ENCODE results near the gene RAPGEF2. TPM values are rescaled to one million over a fixed set of nuclear protein-coding genes. Genes with fewer than 3 reads are reported as not detected.

RAPGEF2 gene
- total and polyA plus RNA-seq, 9 of the 15 experiments (the other 6 are each of a cell fraction or from before 2014, with no cell fraction given) = 3.1 to 32.6 (median 23.1) TPM

GRCh38 chr4:159102622-159103383 lies at the start of gene RAPGEF2 (continued):
- no peak for TF ChIP-seq ELF4 (CRISPR knock-in tag; IDR thresholded peaks at IDR 0.05)
- peak; percentile 70 to 74 for TF ChIP-seq NRF1 (conservative IDR thresholded peaks at IDR 0.05 in 1 of 2, IDR thresholded peaks at IDR 0.05 in 1 of 2)
- peak; percentile 74; the same call in 1 of the 2 replicates for TF ChIP-seq SUPT5H (IDR thresholded peaks at IDR 0.05)
- no peak for TF ChIP-seq CREB5 (CRISPR knock-in tag; IDR thresholded peaks at IDR 0.05)
- TF ChIP-seq ZNF146 (CRISPR knock-in tag; IDR thresholded peaks at IDR 0.05; ENCODE audit: unreplicated experiment) = no peak
- no peak for TF ChIP-seq HEY1 (CRISPR knock-in tag; IDR thresholded peaks at IDR 0.05; ENCODE audit: borderline replicate concordance)
- no peak for TF ChIP-seq ASH1L (IDR thresholded peaks at IDR 0.05; ENCODE audit: borderline replicate concordance, low read depth, partially characterized antibody)
- TF ChIP-seq ZNF280B (CRISPR knock-in tag; IDR thresholded peaks at IDR 0.05) = no peak
- no peak for TF ChIP-seq HMGXB4 (CRISPR knock-in tag; IDR thresholded peaks at IDR 0.05)
- no peak for TF ChIP-seq BMI1 (IDR thresholded peaks at IDR 0.05; ENCODE audit: low read length)
- TF ChIP-seq PBX2 (CRISPR knock-in tag; IDR thresholded peaks at IDR 0.05; ENCODE audit: low read depth) = peak; percentile 88
- peak; percentile 83 for TF ChIP-seq PBX2 (tag; conservative IDR thresholded peaks at IDR 0.05; ENCODE audit: low read depth)
- TF ChIP-seq EGR1 (conservative IDR thresholded peaks at IDR 0.05) = peak; percentile 47
- no peak for TF ChIP-seq ZNF212 (CRISPR knock-in tag; IDR thresholded peaks at IDR 0.05)
- no peak for TF ChIP-seq MED1 (CRISPR knock-in tag; IDR thresholded peaks at IDR 0.05; ENCODE audit: borderline replicate concordance)
- TF ChIP-seq SNIP1 (IDR thresholded peaks at IDR 0.05; ENCODE audit: low read depth) = no peak
- no peak for TF ChIP-seq RUNX1 (IDR thresholded peaks at IDR 0.05; ENCODE audit: low read depth)
- no peak for TF ChIP-seq ELF1 (tag; IDR thresholded peaks at IDR 0.05)
- TF ChIP-seq ZNF197 (CRISPR knock-in tag; IDR thresholded peaks at IDR 0.05; ENCODE audit: low read depth) = no peak
- TF ChIP-seq EZH2 (IDR thresholded peaks at IDR 0.05; ENCODE audit: borderline replicate concordance, low read depth, low read length) = no peak
- no peak for TF ChIP-seq ZFPM2 (CRISPR knock-in tag; IDR thresholded peaks at IDR 0.05)
- TF ChIP-seq CTBP1 (IDR thresholded peaks at IDR 0.05; ENCODE audit: borderline replicate concordance) = peak; percentile 98
- TF ChIP-seq MTA3 (IDR thresholded peaks at IDR 0.05; ENCODE audit: borderline replicate concordance) = peak; percentile 39; the same call in 1 of the 2 replicates
